Left ventricle myocardium inferior (tissue), 1 donor: ENCODE data around the gene DAB1. TPM values are rescaled to one million over a fixed set of nuclear protein-coding genes. Genes with fewer than 3 reads are reported as not detected.

ENCODE experiments used
- DNase-seq: peaks from one replicate; pipeline ENCODE4 v3.0.0-alpha.2; 2020
- H3K27ac ChIP-seq: fragments of 200-600 bp; replicated peaks from 2 replicates; pipeline ENCODE4 v1.8.0; 2021
- H3K27me3 ChIP-seq: fragments of 200-600 bp; 2 replicates; pipeline ENCODE4 v1.8.0; 2021; ENCODE audit warnings: low read depth
- H3K36me3 ChIP-seq: fragments of 200-600 bp; 2 replicates; pipeline ENCODE4 v1.8.0; 2021
- H3K4me1 ChIP-seq: fragments of 200-600 bp; 2 replicates; pipeline ENCODE4 v1.8.0; 2021
- H3K4me3 ChIP-seq: fragments of 200-600 bp; 2 replicates; pipeline ENCODE4 v1.8.0; 2021; ENCODE audit warnings: mild to moderate bottlenecking, moderate library complexity
- H3K9me3 ChIP-seq: fragments of 200-600 bp; replicated peaks from 2 replicates; pipeline ENCODE4 v1.8.0; 2021
- CTCF ChIP-seq: fragments of 200-600 bp; IDR thresholded peaks from 2 replicates; pipeline ENCODE4 v1.8.0; 2021; ENCODE audit warnings: antibody characterized with exemption, mild to moderate bottlenecking, borderline replicate concordance
- intact Hi-C: fragments of 100-400 bp; cut with micrococcal nuclease; formaldehyde crosslinking; loops from one replicate; pipeline ENCODE4 v1.11.0; 2022
- total RNA-seq: library from RNA; stranded (reverse); fragmentation: NEBNext Ultra II Directional; extraction: Animal tissue kit (Norgen Biotek cat#: 25700); gene quantifications from one replicate; pipeline ENCODE4 v1.2.1, GENCODE V29; 2021
- donor health status: DM: no; HTN: yes; CAD: no; lungs with severe emphysema.

DAB1 gene
- total RNA-seq, 1 donor from 2014 or later: 0.77 TPM

- DNase-seq: no peak
- no peaks in the 10 kb centered on the region for H3K9me3 ChIP-seq
- peaks cover 3% of the 10 kb centered on the region for H3K27me3 ChIP-seq
- no peak overlapping the region for H3K4me3 ChIP-seq
- intact Hi-C loops: no loop called here
- no peaks in the 10 kb centered on the region for H3K4me1 ChIP-seq
- no peak for TF ChIP-seq CTCF
- no peaks in the 10 kb centered on the region for H3K36me3 ChIP-seq
- H3K27ac ChIP-seq: no peak overlapping the region
These were observed 450.9 kb downstream of the DAB1 start for GRCh38 chr1:56972976-56973375.

- no peak for DNase-seq
- no peak overlapping the region for H3K4me3 ChIP-seq
- no peaks in the 10 kb centered on the region for H3K36me3 ChIP-seq
- no peaks in the 10 kb centered on the region for H3K4me1 ChIP-seq
- no peaks in the 10 kb centered on the region for H3K9me3 ChIP-seq
- intact Hi-C loops: no loop called here
- no peak overlapping the region for H3K27ac ChIP-seq
- TF ChIP-seq CTCF: no peak
- H3K27me3 ChIP-seq: peaks cover 11% of the 10 kb centered on the region
These were observed 453.6 kb downstream of the DAB1 start for GRCh38 chr1:56970280-56970679.

- no peak for DNase-seq
- no peaks in the 10 kb centered on the region for H3K36me3 ChIP-seq
- no peak overlapping the region for H3K27ac ChIP-seq
- no peaks in the 10 kb centered on the region for H3K4me1 ChIP-seq
- intact Hi-C loops: no loop called here
- H3K9me3 ChIP-seq: no peaks in the 10 kb centered on the region
- no peak overlapping the region for H3K4me3 ChIP-seq
- no peak for TF ChIP-seq CTCF
- H3K27me3 ChIP-seq: peaks cover 11% of the 10 kb centered on the region
These were observed 454.9 kb downstream of the DAB1 start for GRCh38 chr1:56968878-56969495.

- no peaks in the 10 kb centered on the region for H3K4me1 ChIP-seq
- H3K36me3 ChIP-seq: no peaks in the 10 kb centered on the region
- no peaks in the 10 kb centered on the region for H3K9me3 ChIP-seq
- no peak overlapping the region for H3K27ac ChIP-seq
- peak; percentile 55 for TF ChIP-seq CTCF
- H3K4me3 ChIP-seq: no peak overlapping the region
- no peak for DNase-seq
- H3K27me3 ChIP-seq: peaks cover 11% of the 10 kb centered on the region
- intact Hi-C loops: no loop called here
These were observed 455.7 kb downstream of the DAB1 start for GRCh38 chr1:56967900-56968832.

- no peak for TF ChIP-seq CTCF
- Histone ChIP-seq H3K27ac (no peak overlapping the region), H3K4me1 (no peaks in the 10 kb centered on the region), H3K9me3 (no peaks in the 10 kb centered on the region), H3K27me3 (peaks cover 11% of the 10 kb centered on the region), H3K4me3 (no peak overlapping the region), H3K36me3 (no peaks in the 10 kb centered on the region)
- intact Hi-C loops: no loop called here
- no peak for DNase-seq
These were observed 456.5 kb downstream of the DAB1 start for GRCh38 chr1:56967355-56967754.
